IMR-90 (cell line): Measurements from ENCODE around the gene CDK5R1. TPM values are rescaled to one million over a fixed set of nuclear protein-coding genes. Genes with fewer than 3 reads are reported as not detected.

Experiments used
- ATAC-seq: fragments of 200-7000 bp; cut with Tn5 transposase; 2 replicates; pipeline ENCODE4 v1.9.1; 2020; ENCODE audit warnings: low read depth, mild to moderate bottlenecking, moderate library complexity
- BruUV-seq: library from RNA; stranded (reverse); fragments of 400-500 nt; replicated peaks from 2 replicates; lab custom pipeline; 2021; lab: Mats Ljungman, UMichigan
- CTCF ChIA-PET: fragments of 300-600 bp; formaldehyde crosslinking; extraction: SDS; loops from one replicate; lab custom pipeline; 2021; ENCODE audit warnings: antibody characterized with exemption; lab: Yijun Ruan, JAX
- POLR2A ChIA-PET: fragments of 300-600 bp; sonication (Branson Sonifier 250); formaldehyde crosslinking; loops from one replicate; lab custom pipeline; 2022; ENCODE audit warnings: antibody characterized with exemption; ENCODE audit not compliant: unreplicated experiment; lab: Charles Lee
- DNase-seq: peaks from one replicate; pipeline ENCODE4 v3.0.0; 2013
- H2AFZ ChIP-seq: replicated peaks from 2 replicates; pipeline ENCODE3; 2013; ENCODE audit warnings: low read length, mild to moderate bottlenecking; ENCODE audit not compliant: poor library complexity
- H2AK5ac ChIP-seq: 2 replicates; pipeline ENCODE4 v1.6.1; 2013; ENCODE audit warnings: low read depth, low read length, inconsistent platforms
- H2AK9ac ChIP-seq: replicated peaks from 2 replicates; pipeline ENCODE3; 2013; ENCODE audit warnings: mild to moderate bottlenecking, low read depth, low read length, moderate library complexity; ENCODE audit not compliant: poor library complexity
- H2BK120ac ChIP-seq: 2 replicates; pipeline ENCODE4 v1.6.1; 2013; ENCODE audit warnings: low read depth, low read length, inconsistent platforms
- H2BK15ac ChIP-seq: 3 replicates; pipeline ENCODE4 v1.6.1; 2013; ENCODE audit warnings: low read depth, low read length, inconsistent platforms
- H2BK20ac ChIP-seq: 2 replicates; pipeline ENCODE4 v1.6.1; 2013; ENCODE audit warnings: low read depth, mild to moderate bottlenecking, inconsistent platforms, low read length, moderate library complexity
- H2BK5ac ChIP-seq: 2 replicates; pipeline ENCODE4 v1.6.1; 2013; ENCODE audit warnings: mild to moderate bottlenecking, low read depth, low read length, inconsistent platforms; ENCODE audit not compliant: poor library complexity, severe bottlenecking
- H3K14ac ChIP-seq: replicated peaks from 2 replicates; pipeline ENCODE4 v1.6.1; 2013; ENCODE audit warnings: low read depth, low read length, inconsistent platforms
- H3K18ac ChIP-seq: 2 replicates; pipeline ENCODE4 v1.6.1; 2013; ENCODE audit warnings: low read depth, low read length, control low read depth
- H3K23ac ChIP-seq: 2 replicates; pipeline ENCODE4 v1.6.1; 2013; ENCODE audit warnings: low read depth, low read length, inconsistent platforms
- H3K27ac ChIP-seq: 2 replicates; pipeline ENCODE4 v1.5.1; 2013; ENCODE audit warnings: mild to moderate bottlenecking, control low read depth, low read length; ENCODE audit not compliant: insufficient read depth
- H3K27me3 ChIP-seq: 2 replicates; pipeline ENCODE4 v1.6.1; 2013; ENCODE audit warnings: low read length; ENCODE audit not compliant: control insufficient read depth, insufficient read depth
- H3K36me3 ChIP-seq: 2 replicates; pipeline ENCODE4 v1.6.1; 2013; ENCODE audit warnings: low read length, mixed read lengths; ENCODE audit not compliant: control insufficient read depth, insufficient read depth
- H3K4ac ChIP-seq: 2 replicates; pipeline ENCODE4 v1.6.1; 2013; ENCODE audit warnings: low read depth, low read length, inconsistent platforms
- H3K4me1 ChIP-seq: 2 replicates; pipeline ENCODE4 v1.6.1; 2013; ENCODE audit warnings: low read length, mixed read lengths; ENCODE audit not compliant: control insufficient read depth, insufficient read depth
- H3K4me2 ChIP-seq: 2 replicates; pipeline ENCODE4 v1.6.1; 2013; ENCODE audit warnings: low read depth, mild to moderate bottlenecking, control low read depth, low read length, moderate library complexity
- H3K4me3 ChIP-seq: 2 replicates; pipeline ENCODE4 v1.5.1; 2013; ENCODE audit warnings: low read depth, mild to moderate bottlenecking, control low read depth, low read length, moderate library complexity; ENCODE audit not compliant: insufficient read depth
- H3K56ac ChIP-seq: 2 replicates; pipeline ENCODE4 v1.6.1; 2013; ENCODE audit warnings: low read length, inconsistent platforms; ENCODE audit not compliant: insufficient read depth; ENCODE audit errors: extremely low read depth
- H3K79me1 ChIP-seq, 2 experiments: 2 replicates each; pipeline ENCODE4 v1.6.1; 2013; ENCODE audit warnings: low read length in 2 of 2, inconsistent platforms in 1 of 2, low read depth in 1 of 2
- H3K9ac ChIP-seq: 2 replicates; pipeline ENCODE4 v1.6.1; 2013; ENCODE audit warnings: low read depth, low read length, control low read depth
- H3K9me1 ChIP-seq: 2 replicates; pipeline ENCODE4 v1.6.1; 2013; ENCODE audit warnings: low read length, inconsistent platforms; ENCODE audit not compliant: insufficient read depth
- H3K9me3 ChIP-seq: 2 replicates; pipeline ENCODE4 v1.6.1; 2013; ENCODE audit warnings: low read length; ENCODE audit not compliant: control insufficient read depth, insufficient read depth
- H4K20me1 ChIP-seq: 2 replicates; pipeline ENCODE4 v1.6.1; 2013; ENCODE audit warnings: low read length, inconsistent platforms; ENCODE audit not compliant: insufficient read depth
- H4K5ac ChIP-seq: 2 replicates; pipeline ENCODE4 v1.6.1; 2013; ENCODE audit warnings: mild to moderate bottlenecking, low read depth, low read length, control low read depth
- H4K8ac ChIP-seq, 2 experiments: 2 replicates each; pipeline ENCODE4 v1.6.1; 2013; ENCODE audit warnings: low read depth in 2 of 2, low read length in 2 of 2, control low read depth in 1 of 2, inconsistent platforms in 1 of 2
- H4K91ac ChIP-seq: 2 replicates; pipeline ENCODE4 v1.6.1; 2013; ENCODE audit warnings: low read depth, low read length, inconsistent platforms; ENCODE audit not compliant: insufficient read depth
- MAFK ChIP-seq: IDR thresholded peaks from 2 replicates; pipeline ENCODE4 v1.6.1; 2012; ENCODE audit warnings: low read depth, low read length, improper control_type of control experiment
- MAZ ChIP-seq: IDR thresholded peaks from 2 replicates; pipeline ENCODE4 v1.6.1; 2012; ENCODE audit warnings: low read depth, mild to moderate bottlenecking, low read length, improper control_type of control experiment, moderate library complexity, borderline replicate concordance
- USF2 ChIP-seq: fragments of 150-350 bp; IDR thresholded peaks from 2 replicates; pipeline ENCODE4 v1.6.1; 2017; ENCODE audit warnings: mild to moderate bottlenecking, antibody characterized with exemption, low read length, low read depth
- WGBS, 2 experiments: methylation state at CpG; one replicate each; pipeline versions ENCODE4 v1.1.5 to v1.1.7; 2013; ENCODE audit warnings: missing lambda C conversion rate in 2 of 2; ENCODE audit not compliant: insufficient read length in 1 of 2; ENCODE audit errors: extremely low coverage in 2 of 2; 5-methylcytosine and 5-hydroxymethylcytosine counted together
- dilution Hi-C: fragments of 300-500 bp; cut with HindIII; formaldehyde crosslinking; loops from one replicate; pipeline ENCODE4 v1.14.3; 2018; ENCODE audit warnings: low sequenced_read_pairs; ENCODE audit not compliant: unreplicated experiment
- in situ Hi-C: fragments of 300-500 bp; cut with MboI; formaldehyde crosslinking; loops from 3 replicates; pipeline ENCODE4 v1.14.3; 2019; ENCODE audit warnings: low sequenced_read_pairs, inconsistent platforms, mixed read lengths
- intact Hi-C: fragments of 100-400 bp; cut with micrococcal nuclease; formaldehyde crosslinking; loops from 2 replicates; pipeline ENCODE4 v1.10.0; 2022
- polyA plus RNA-seq, 3 experiments: library from polyadenylated mRNA; depleted of rRNA; stranded (reverse); fragments of >200 nt; gene quantifications; 2 replicates each; pipeline ENCODE4 v1.2.3, GENCODE V29; 2012; ENCODE audit warnings: low replicate concordance in 1 of 3
- total RNA-seq: library from RNA; depleted of rRNA; stranded (reverse); fragments of >200 nt; gene quantifications from 2 replicates; pipeline ENCODE4 v1.2.3, GENCODE V29; 2012

CDK5R1 gene
- total and polyA plus RNA-seq, 2 of the 4 experiments (the other 2 are of a cell fraction), result 0.36 to 0.74 TPM

- H3K56ac ChIP-seq, result no peak overlapping the region
- H3K14ac ChIP-seq, result no peak overlapping the region
- no CpG with 5 or more reads among the region's 4 CpGs for WGBS, 2 experiments
- no peak for DNase-seq
- H2BK20ac ChIP-seq, result no peak overlapping the region
- H3K27ac ChIP-seq, result no peak overlapping the region
- no peaks in the 10 kb centered on the region for H3K27me3 ChIP-seq
- H2BK5ac ChIP-seq, result no peak overlapping the region
- no peak overlapping the region for H2AK9ac ChIP-seq
- TF ChIP-seq USF2 (no peak), MAFK (peak; percentile 58), MAZ (no peak)
- H2AFZ ChIP-seq, result no peak overlapping the region
- no peak overlapping the region for H3K23ac ChIP-seq
- POLR2A ChIA-PET, result no interaction called here
- H3K9me3 ChIP-seq, result no peaks in the 10 kb centered on the region
- no peak overlapping the region for H4K8ac ChIP-seq
- H3K36me3 ChIP-seq, result peaks cover 58% of the 10 kb centered on the region
- peaks cover 23 to 35% of the 10 kb centered on the region in 2 experiments for H3K79me1 ChIP-seq
- CTCF ChIA-PET, result interaction anchor here (2.1 kb wide), 1 partner anchor 10 kb away, joined by 10 read pairs; no protein-coding TSS in a partner anchor
- H2BK15ac ChIP-seq, result no peak overlapping the region
- dilution Hi-C loops (no loop called here), in situ Hi-C loops (no loop called here), intact Hi-C loops (no loop called here)
- no peak overlapping the region for H3K4me3 ChIP-seq
- no peak overlapping the region for H4K5ac ChIP-seq
- H3K9ac ChIP-seq, result no peak overlapping the region
- no peak overlapping the region for H4K91ac ChIP-seq
- H2BK120ac ChIP-seq, result no peak overlapping the region
- no peaks in the 10 kb centered on the region for H3K9me1 ChIP-seq
- BruUV-seq, result no TSS peak
- no peak overlapping the region for H2AK5ac ChIP-seq
- no peak for ATAC-seq
- H3K18ac ChIP-seq, result no peak overlapping the region
- no peak overlapping the region for H3K4me2 ChIP-seq
- no peak overlapping the region for H3K4ac ChIP-seq
- peaks cover 8% of the 10 kb centered on the region; the same call in 1 of the 2 replicates for H4K20me1 ChIP-seq
- no peaks in the 10 kb centered on the region for H3K4me1 ChIP-seq
Measured at GRCh38 chr17:32471652-32472051, 15.1 kb upstream of the CDK5R1 start.
